ENCODE data around the gene DLGAP4. TPM values are rescaled to one million over a fixed set of nuclear protein-coding genes. Genes with fewer than 3 reads are reported as not detected.
"Not testable (repeated sequence)": the region's sequence is repeated elsewhere in the genome, so short reads cannot be mapped to it uniquely, and the experiment has no call there.

Gene DLGAP4
- total RNA-seq, 1 donor from 2014 or later = 22.0 TPM

- no peak for FAIRE-seq
- DNase-seq (ENCODE audit: low spot score in 2 of 2) = no peak
Observed at GRCh38 chr20:36368869-36369268, 62.7 kb downstream of the DLGAP4 start.

DNA sequence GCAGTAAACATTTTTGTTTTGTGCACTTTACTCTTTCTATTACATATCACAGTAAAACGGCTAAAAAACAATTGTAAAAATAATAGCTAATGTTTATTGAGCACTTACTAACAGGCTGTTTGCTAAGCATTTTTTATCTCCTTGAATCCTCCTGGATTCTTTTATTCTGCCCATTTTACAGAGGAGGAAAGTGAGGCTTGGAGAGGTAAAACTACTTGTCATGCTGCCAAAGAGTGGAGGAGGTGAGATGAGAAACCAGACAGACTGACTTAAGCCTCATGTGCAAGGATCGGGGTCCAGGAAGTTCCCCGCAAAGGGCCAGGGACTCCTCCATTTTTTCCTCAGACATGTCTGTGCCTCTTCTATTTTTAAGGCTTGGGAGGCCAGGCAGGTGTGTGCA is 63.6 kb downstream of the DLGAP4 start:
- no peak for DNase-seq (ENCODE audit: low spot score in 2 of 2)
- FAIRE-seq = no peak

DNA sequence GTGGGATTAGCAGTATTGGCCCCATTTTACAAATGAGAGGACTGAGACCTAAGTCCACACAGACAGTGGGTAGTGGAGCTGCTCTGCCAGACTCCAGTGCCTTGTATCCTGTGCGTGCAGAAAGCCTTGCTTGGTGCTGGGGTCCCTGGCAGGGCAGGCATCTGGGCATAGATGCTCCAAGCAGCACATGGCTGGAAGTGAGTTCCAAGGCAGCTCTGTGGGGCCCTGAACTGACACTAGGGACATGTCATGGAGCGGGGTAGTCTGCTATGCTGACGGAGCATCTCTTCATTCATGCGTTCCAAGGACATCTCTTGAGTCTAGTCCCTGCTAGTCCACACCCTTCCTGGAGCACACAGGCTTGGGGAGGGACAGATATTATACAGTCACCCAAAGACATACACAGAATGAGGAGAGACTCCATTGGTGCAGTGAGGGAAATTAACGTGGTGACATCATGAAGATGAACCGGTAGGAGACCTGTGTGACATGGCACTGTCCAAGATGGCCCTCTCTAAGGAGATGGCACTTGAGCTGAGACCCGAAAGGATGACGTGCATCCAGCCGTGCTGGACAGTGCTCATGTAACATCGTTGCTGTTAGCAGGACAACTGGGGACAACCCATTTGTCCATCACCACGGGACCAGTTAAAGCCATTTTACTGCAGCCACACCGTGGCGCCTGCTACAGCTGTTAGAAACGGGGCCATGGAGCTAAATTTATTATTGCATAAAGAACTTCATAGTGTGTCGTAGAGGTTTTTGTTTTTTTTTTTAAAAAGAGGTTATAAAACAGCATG is 65.1 kb downstream of the DLGAP4 start:
- DNase-seq (ENCODE audit: low spot score in 2 of 2) (no peak), FAIRE-seq (no peak)

- no peak for DNase-seq (ENCODE audit: low spot score in 2 of 2)
- FAIRE-seq = no peak
Observed at GRCh38 chr20:36372666-36373065, 66.5 kb downstream of the DLGAP4 start.

DNA sequence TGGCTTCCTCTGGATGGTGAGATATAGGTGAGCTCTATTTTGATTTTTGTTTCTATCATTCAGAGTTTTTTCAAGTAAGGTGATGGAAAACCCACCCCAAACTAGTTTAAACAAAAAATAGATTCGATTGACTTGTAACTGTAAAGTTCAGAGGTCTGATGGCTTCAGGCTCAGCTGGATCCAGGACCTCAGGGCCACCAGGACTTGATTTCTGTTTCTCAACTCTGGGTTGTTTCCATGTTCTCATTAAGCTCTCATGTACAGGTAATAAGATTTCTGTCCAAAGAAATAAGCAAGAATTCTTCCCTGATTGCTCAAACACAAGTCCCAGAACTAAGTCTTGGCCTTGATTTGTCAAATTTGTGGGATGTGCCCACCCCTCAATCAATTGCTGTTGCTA is 67.0 kb downstream of the DLGAP4 start:
- FAIRE-seq = no peak
- DNase-seq (ENCODE audit: low spot score in 2 of 2) = no peak

GRCh38 chr20:36374995-36375394 is 68.9 kb downstream of the DLGAP4 start:
- DNase-seq (ENCODE audit: low spot score in 2 of 2) (no peak), FAIRE-seq (no peak)

- no peak for FAIRE-seq
- DNase-seq (ENCODE audit: low spot score in 2 of 2) = no peak
Observed at GRCh38 chr20:36377348-36378326, 71.5 kb downstream of the DLGAP4 start.

DNA sequence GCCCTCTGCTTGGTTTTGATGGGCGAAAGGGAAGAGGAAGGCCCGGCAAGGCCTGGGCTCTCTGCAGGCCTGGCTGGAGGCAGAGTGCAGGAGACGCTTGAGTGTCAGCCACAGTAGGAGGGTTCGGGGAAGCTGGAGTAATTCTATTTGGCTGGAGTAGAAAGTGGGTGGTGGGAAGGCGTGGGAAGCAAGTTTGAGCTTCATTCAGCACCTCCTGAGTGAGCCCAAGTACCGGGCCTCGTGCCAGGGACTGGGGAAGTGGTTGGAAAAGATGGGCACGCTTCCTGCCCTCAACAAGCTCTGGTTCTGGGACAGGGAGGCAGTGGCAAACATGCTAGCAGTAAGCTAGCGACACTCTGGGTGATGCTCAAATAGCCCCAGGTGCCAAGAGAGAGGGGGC is 72.5 kb downstream of the DLGAP4 start:
- DNase-seq (ENCODE audit: low spot score in 2 of 2) (no peak), FAIRE-seq (no peak)

GRCh38 chr20:36379914-36380313 is 73.8 kb downstream of the DLGAP4 start:
- not testable (repeated sequence) for FAIRE-seq; DNase-seq (ENCODE audit: low spot score in 2 of 2)

DNA sequence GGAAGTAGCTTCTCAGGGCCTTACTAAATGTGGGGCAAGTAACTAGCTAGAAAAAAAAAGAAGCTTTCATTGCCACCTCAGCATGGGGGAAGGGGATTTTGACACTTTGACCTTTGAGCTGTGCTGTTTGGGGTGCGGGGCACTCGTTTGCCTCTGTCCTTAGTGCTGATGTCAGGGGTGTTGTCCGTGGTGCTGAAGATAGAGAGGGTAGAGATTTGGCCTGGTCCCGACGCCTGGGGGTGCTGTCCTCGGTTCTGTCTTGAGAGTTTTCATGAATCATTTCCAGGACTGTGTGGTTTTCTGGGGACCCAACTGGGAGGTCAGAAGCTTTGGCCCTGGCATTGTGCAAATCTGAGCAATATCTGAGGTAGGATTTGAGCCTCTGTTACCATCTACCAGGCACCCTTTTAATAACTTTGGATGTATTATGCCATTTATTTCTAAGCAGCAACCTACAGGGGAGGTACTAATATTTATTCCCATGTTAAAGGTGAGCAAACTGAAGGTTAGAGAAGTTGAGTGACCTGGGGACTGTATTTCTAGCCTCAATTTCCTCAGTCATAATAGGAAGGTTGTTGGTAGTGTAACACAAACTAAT is 78.0 kb downstream of the DLGAP4 start:
- DNase-seq (ENCODE audit: low spot score in 2 of 2) = no peak

GRCh38 chr20:36385503-36385902 is 79.4 kb downstream of the DLGAP4 start:
- DNase-seq (ENCODE audit: low spot score in 2 of 2) (no peak), FAIRE-seq (no peak)

More for the DNA sequence above, 78.0 kb downstream of the DLGAP4 start:
- FAIRE-seq = no peak

DNA sequence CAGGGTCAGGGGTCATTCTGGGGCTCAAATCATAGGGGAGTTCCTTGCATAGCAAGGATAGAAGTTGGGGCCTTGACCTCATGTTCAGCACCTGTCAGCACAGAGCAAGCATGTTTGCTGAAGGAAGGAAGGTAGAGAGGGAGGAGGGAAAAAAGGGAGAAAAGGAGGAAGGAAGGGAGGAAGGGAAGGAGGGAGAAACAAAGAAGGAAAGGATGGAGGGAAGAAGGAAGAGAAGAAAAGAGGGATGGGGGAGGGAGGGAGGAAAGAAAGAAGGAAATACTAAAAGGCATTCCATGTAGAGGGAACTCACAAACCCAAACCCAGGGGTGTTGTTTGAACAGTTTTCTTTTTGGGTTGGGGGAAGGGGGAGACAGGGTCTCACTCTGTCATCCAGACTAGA is 80.1 kb downstream of the DLGAP4 start:
- no peak for DNase-seq (ENCODE audit: low spot score in 2 of 2)
- no peak for FAIRE-seq

GRCh38 chr20:36390269-36390668 is 84.1 kb downstream of the DLGAP4 start:
- DNase-seq (ENCODE audit: low spot score in 2 of 2) (no peak), FAIRE-seq (no peak)

DNA sequence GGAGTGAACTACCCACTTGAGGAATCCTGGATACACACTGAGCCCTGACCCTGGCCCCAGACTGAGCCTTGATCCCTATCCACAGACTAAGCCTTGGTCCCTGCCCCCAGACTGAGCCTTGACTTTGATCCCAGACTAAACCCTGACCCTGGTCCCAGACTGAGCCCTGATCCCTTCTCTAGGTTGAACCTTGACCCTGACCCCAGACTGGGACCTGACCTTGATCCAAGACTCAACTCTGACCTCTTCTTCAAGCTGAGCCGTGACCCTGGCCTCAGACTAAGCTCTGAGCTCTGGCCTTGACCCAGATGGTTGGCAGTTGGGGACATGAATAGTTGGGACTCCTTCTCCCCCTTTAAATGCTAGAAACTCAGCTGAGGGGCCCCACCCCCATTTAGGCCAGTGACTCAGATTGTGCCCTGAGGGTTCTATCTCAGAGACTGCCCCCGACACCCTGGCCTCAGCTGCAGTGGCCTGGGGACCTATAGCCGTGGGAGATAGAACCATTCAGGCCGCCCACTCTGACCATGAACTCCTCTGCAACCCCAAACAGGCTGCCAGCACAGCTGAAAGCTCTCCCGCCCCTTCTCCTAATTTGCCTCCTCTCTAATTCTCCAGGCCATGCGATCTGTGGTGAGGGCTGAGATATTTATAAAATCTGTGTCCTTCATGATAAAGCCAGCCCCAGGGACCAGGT is 84.7 kb downstream of the DLGAP4 start:
- DNase-seq (ENCODE audit: low spot score in 2 of 2) (no peak), FAIRE-seq (no peak)

DNA sequence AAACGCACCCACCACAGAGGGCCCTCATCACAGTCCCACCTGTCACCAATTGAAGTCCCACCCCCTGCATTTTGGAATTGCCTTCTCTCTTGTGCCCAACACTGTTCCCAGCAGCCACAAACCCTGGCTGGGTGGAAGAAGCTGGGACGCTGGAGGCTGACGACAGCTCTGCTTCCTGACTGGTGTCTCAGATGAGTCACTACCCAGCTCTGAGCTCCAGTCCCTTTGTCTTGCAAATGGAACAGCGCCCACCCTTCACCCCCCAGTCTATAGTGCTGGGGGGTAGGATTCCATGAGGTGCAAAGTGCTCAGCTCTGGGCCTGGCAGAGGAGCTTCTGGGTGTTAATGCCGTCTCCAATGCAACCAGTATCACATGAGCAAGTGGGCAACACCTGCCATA is 85.3 kb downstream of the DLGAP4 start:
- no peak for FAIRE-seq
- DNase-seq (ENCODE audit: low spot score in 2 of 2) = no peak

DNA sequence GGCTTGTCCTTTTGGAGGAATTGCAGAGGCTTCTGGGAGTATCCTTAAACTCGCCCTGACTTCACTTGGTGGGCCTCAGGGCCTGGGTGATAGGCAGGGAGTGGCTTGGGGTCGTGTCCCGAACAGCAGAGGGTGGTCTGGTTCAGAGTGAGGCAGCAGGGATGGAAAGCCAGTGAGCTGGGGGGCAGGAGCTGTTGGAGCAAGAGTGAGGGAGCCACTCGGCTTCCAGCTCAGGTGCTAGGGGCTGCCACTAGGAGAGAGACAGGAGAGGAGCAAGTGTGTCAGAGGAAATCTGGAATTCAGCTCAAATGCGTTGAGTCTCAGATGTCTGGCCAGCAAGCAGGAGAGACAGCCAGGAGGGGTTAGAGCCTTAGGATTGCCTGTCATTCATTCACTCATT is 85.8 kb downstream of the DLGAP4 start:
- FAIRE-seq (no peak), DNase-seq (ENCODE audit: low spot score in 2 of 2) (no peak)

DNA sequence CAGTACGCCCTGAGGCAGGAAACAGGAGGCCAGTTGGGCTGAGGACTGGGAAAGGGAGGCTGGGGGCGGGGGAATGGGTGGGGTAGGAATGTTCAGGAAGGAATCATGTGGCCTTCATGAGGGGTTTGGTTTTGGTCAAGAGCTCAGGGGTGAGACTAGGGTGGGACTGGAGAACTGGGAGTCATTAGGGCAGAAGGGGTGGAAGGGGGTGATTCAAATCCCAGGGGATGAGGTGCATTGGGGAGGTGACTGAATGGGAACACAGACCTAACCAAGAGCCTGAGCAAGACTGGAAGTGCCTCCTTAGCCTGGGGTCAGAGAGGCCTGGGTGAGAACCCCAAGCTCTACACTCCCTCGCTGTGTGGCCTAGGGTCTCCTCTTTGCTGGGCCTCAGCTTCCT is 86.8 kb downstream of the DLGAP4 start:
- DNase-seq (ENCODE audit: low spot score in 2 of 2) (no peak), FAIRE-seq (no peak)

DNA sequence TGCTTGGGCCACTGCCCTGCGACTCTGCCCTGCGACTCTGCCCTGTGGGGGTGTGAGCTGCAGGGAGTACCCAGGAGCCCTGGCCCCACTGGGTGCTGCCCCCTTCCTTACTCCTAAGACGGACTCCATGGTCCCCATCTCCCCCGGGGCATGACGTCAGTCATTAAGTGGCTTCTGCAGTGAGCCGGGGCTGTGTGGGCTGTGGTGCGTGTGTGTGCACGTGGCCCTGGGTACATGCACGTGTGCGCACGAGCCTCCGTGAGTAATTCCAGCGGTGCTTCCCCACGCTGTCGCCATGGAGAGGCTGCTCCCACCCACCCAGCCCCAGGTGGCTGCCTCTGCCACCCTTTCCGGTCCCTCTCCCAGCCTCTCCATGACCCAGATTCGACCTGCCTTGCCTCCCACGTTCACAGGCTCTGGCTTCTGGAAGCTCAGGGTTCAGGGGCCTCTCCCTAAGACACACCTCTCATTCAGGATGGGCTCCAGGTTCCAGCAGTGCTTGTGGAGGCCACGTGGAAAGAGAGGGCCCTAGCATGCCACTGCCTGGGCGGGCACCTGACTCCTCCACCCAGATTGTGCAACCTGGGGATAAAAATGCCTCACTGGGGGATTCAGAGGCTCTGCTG is 88.3 kb downstream of the DLGAP4 start:
- FAIRE-seq = no peak
- no peak for DNase-seq (ENCODE audit: low spot score in 2 of 2)

GRCh38 chr20:36396340-36396739 is 90.2 kb downstream of the DLGAP4 start:
- DNase-seq (ENCODE audit: low spot score in 2 of 2) = no peak
- FAIRE-seq = no peak

All from frontal cortex (tissue), 4 donors.